Epidermal melanocyte (primary cell): ENCODE data around the gene FCER2.

Experiments
- DNase-seq: peaks from one replicate; pipeline ENCODE4 v3.0.0; 2011; ENCODE audit warnings: low spot score; ENCODE audit not compliant: insufficient read length

Gene FCER2

DNA sequence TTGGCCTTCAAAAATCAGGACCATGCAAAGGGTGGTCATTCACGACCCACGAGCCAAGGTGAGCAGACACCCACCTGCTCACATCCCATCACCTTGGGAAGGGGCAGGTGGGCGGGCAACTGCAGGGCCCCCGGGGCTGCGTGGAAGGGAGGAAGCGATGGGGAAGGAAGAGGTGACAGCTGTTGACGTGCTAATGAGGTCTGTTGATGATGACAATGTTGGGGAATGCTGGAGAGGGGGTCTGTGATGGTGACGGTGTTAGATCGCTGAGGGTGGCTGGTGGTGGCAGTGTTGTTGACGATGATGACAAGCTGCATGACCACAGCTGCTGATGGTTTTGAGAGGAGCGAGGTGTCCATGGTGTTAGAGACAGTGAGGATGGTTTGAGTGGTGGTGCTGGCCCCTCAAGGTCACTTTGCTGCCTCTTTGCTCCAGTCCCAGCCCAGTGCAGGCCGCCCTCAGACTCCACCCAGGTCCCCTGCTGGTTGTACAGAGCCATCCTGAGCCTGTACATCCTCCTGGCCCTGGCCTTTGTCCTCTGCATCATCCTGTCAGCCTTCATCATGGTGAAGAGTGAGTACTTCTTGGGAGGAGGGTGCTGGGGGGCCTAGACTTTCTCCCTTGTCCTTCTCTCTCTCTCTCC, 24.1 kb downstream of the FCER2 start:
- no peak for DNase-seq

DNA sequence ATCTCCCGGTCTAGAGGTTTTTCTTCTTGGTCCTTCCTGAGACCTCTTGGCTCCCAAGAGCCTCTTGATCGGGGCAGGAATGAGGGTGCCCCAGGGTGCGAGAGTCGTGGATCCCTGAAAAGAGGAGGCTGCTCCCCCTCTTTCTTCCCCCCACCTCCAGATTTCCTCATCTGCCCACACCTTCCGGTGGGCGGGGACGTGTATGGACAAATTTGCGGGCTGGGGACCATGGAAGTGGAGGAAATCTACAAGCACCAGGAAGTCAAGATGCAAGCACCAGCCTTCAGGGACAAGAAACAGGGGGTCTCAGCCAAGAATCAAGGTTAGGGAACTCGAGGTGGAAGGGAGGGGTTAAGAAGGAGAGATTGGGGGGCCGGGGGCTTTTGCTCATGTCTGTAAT, 25.1 kb downstream of the FCER2 start, which contains the start of gene MCEMP1:
TSS of gene MCEMP1 (plus strand) at position 237 of the 400 bp plus-strand sequence. CDS start at position 268, 31 bp downstream.
- no peak for DNase-seq

DNA sequence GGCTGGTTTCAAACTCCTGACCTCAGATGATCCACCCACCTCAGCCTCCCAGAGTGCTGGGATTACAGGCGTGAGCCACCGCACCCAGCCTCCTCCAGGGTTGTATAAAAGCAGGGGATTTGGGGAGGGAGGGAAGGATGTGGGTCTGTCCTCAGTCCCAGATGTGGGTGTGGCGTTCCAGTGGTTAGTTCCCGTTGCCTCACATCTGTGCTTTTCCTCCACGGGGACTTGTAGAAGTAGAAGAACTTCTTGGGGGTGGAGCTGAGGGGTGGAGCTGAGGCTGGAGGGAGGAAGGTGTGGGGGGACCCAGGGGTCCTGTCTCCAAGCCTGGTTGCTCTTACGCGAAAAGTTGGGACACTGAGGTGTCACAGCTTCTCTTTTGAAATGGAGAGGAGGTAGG, 25.6 kb downstream of the FCER2 start:
- no peak for DNase-seq

DNA sequence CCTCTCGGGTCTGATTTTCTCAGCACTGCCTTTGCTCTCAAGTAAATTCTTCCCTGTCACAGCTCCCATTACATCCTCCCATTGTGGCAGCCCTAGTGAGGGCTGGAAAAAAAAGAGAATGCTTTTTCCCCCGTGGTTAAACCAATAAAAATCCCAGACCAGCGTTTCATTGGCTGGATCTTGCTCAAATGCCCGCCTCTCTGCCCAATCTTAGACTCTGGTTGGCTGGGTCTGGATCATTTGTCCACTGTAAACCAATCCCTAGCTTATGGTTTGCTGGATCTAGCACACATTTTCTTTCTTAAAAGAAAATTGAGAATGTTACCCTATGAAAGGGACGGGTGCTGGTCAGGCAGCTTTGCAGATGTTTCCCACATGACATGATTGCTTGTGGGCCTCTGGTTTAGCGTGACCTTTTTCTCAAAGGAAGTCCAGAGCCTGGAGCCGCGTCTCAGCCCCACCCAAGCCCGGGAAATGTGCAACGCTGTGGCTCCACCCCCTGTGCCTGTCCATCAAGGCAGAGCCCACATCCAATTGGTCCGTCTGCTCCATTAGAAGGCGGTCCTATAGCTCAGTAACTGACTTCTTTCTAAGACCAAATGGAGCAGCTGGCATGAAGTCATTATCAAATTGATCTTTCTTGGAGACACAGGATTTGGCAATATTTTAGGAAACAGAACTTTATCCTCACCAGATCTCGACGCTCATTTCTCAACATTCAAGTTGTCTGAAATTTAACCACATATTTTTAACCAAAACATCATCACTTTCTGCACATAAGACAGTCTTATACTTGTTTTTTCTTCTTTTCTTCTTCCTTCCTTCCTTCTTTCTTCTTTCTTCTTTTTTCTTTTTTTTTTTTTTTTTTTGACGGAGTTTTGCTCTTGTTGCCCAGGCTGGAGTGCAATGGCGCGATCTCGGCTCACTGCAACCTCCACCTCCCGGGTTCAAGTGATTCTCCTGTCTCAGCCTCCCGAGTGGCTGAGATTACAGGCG, 27.6 kb downstream of the FCER2 start:
- DNase-seq, result peak; percentile 72

DNA sequence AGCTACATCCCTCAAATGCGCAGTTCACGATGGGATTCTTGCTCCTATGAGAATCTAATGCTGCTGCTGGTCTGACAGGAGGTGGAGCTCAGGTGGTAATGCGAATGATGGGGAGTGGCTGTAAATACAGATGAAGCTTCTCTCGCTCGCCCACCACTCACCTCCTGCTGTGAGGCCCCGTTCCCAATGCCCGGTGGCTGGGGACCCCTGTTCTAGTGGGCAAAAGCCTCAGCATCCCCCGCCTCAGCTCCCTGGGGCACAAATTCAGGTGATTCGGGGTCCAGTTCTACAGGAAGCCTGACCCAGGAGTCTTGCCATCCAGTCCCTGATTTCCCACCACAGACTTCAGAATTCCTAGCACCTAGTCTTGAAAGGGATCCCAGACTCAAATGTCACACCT, 29.4 kb downstream of the FCER2 start:
- no peak for DNase-seq

DNA sequence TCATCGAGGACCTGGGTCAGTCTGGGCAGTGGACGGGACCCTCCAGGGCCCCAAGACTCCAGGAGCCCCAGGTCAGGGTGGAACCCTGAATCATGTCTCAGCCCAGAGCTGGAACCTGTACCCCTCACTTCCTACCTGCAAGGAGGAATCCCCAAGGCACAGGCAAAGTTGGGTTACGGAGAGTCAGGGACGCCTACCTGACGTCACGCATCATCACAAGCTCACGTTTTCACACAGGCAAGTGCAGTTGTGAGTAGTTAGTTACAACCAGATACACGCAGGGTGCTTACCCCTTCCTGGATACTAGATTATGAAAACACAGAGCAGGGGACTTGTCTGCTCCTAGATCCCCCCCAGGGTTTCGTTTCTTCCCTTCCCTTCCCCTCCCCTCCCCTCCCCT, 31.1 kb downstream of the FCER2 start:
- no peak for DNase-seq

DNA sequence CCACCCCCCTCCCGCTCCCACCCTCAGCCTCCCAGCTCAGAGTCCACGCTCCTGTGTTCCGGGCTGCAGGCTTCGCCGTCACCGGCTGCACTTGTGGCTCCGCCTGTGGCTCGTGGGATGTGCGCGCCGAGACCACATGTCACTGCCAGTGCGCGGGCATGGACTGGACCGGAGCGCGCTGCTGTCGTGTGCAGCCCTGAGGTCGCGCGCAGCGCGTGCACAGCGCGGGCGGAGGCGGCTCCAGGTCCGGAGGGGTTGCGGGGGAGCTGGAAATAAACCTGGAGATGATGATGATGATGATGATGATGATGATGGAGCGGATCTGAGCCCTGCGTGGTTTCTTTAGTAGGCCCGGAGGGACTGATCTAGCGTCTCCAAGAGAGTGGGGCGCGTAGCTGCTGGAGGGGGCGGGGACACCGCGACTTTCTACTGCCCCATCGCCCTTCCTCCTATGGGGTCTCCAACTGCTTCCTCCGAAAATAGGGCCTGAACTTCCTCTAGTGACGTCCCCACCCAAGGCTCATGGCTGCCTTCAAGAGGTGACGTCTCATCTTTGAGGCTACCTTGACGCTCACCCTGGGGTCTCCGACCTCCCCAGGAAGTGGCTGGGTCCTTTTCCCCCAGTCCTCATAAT, 31.7 kb downstream of the FCER2 start:
- DNase-seq, result no peak

DNA sequence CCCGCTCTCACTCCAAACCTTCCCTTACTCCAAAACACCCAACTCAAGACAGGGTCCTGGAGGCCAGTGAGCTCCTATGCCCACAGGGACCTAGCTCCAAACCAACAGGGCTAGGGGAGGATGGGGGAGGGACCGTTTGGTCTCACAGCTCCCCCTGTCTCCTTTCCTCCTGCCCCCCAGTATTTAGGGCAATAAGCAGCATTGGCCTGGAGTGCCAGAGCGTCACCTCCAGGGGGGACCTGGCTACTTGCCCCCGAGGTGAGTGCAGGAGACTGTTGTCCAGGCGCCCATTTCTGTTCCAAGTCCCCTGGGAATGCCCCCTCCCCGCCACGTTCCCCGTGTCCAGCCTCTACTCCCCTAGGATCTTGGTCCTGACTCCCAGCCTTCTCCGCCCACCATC, 32.3 kb downstream of the FCER2 start:
- no peak for DNase-seq

DNA sequence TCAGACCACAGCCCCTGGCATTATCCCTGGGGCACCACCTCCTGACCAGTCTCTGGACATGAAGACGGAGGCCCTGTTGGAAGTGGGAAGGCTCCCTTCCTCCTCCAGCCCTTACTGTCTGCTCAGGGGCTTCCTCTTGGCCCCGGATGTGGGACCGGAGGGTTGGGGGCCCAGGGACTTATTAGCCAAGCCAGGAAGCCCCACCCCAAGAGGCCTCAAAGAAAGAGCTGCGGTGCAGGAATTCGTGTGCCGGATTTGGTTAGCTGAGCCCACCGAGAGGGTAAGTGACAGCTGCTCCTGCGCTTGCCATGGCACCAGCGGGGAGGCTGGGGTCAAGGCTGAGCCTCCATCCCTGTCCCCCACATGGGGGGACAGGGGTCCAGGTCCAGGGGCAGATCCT, 33.1 kb downstream of the FCER2 start, which contains the start of gene RETN:
TSS of gene RETN (plus strand) at position 208 of the 400 bp plus-strand sequence. CDS start 278 bp downstream, outside the sequence.
- no peak for DNase-seq

DNA sequence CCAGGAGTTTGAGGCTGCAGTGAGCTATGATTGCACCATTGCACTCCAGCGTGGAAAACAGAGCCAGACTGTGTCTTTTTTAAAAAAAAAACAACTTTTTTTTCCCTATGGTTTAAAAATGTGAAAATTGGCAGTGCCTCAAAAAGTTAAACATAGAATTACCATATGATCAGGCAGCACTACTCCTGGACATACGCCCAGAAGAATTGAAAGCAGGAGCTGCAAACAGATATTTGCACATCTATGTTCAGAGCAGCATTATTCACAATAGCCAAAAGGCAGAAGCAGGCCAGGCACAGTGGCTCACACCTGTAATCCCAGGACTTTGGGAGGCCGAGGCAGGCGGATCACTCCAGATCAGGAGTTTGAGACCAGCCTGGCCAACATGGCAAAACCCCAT, 36.9 kb downstream of the FCER2 start:
- no peak for DNase-seq

DNA sequence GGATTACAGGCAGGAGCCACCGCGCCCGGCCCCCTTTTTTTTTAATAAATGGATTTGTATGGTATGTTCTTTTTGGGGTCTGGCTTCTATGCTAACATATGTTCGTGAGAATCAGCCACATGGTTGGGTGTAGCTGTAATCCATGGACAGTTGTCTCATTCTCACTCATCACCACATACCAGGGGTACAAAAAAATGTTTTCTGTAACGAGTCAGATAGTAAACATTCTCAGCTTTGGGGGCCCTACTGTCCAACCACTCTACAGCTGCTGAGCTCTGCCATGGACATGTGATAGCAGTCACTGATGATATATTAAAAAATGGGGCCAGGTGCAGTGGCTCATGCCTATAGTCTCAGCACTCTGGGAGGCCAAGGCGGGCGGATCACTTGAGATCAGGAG, 38.2 kb downstream of the FCER2 start:
- no peak for DNase-seq

DNA sequence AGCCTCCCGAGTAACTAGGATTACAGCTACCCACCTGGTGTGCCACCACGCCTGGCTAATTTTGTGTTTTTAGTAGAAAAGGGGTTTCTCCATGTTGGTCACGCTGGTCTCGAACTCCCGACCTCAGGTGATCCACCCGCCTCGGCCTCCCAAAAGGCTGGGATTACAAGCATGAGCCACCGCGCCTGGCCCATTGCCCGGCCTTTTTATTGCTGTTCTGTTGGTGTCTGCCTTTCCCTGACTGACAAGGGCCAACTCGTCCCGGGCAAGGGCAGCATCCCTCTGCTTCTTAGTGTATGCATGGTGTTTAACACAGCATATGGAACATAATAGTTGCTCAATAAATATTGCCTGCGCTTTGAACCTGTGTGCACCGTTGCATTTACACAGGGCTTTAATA, 39.3 kb downstream of the FCER2 start:
- no peak for DNase-seq

DNA sequence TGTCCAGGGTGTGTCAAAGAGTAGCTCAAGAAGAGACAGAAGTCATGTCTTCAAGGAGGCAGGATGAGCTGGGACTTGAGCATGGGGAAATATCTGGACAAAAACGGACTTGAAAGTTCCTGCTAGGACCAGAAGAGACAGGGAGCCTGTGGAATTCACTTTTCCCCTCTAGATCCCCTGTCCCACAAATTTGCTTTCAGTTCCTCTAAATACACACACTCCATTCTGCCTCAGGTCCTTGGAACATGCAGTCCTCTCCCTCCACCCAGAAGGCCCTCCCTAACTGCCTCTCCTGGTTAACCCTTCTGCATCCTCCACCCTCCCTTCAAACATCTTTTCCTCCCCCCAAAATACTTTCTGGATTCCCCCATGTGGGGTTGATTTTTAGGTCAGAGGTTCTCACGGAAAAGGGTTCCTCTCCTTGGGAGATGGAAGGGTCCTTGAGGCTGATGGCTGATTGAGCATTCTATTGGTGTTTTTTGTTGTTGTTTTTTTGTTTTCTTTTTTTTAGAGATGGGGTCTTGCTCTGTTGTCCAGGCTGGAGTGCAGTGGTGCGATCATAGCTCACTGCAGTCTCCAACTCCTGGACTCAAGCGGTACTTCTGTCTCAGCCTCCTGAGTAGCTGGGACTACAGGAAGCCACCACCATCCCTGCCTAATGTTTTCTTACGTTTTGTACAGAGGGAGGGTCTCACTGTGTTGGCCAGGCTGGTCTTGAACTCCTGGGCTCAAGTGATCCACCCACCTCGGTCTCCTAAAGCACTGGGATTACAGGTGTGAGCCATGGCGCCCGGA, 40.0 kb downstream of the FCER2 start:
- no peak for DNase-seq

DNA sequence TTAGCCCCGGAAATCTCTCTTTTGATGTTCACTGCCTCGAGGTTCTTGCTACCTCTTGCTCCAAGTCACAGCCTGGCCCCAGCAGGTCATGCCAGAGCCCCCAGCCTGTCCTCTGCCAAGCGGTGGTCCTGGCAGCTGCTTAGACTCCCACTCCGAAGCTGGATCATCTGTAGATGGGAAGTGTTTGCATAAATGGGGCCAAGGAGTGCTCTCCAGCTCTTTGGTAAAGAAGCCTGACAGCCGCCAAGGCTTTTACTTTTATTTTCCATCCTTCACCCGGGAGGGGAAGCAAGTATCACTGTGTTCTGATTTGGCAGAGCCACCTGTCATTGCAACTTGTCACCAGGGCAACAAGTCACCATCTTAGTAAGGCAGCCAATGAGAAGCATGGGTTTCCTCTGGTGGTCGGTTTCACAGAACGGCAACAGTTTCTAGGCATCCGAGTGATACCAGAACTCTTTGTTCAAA, 43.7 kb downstream of the FCER2 start:
- no peak for DNase-seq

DNA sequence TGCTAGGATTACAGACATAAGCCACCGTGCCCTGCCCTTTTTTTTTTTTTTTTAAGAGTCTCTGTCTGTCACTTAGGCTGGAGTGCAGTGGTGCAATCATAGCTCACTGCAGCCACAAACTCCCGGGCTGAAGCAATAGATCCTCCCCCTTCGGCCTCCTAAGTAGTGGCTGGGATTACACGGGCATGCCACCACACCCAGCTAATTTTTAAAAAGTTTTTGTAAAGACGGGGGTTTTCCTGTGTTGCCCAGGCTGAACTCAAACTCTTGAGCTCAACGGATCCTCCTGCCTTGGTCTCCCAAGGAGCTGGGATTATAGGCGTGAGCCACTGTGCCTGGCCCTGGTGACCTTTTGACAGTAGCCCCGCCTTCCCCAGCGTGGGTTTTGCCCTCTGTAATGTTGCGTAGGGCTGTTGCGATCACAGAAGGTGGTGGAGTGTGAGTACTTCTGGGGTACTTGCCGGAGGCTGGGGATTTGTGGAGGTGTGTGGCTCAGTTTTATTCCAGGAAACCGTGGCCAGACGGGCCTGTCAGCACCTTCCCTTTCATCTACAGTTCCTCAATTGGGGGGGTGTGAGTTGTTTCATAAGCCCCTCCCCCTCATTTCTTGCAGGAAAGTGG, 44.7 kb downstream of the FCER2 start:
- DNase-seq, result no peak

DNA sequence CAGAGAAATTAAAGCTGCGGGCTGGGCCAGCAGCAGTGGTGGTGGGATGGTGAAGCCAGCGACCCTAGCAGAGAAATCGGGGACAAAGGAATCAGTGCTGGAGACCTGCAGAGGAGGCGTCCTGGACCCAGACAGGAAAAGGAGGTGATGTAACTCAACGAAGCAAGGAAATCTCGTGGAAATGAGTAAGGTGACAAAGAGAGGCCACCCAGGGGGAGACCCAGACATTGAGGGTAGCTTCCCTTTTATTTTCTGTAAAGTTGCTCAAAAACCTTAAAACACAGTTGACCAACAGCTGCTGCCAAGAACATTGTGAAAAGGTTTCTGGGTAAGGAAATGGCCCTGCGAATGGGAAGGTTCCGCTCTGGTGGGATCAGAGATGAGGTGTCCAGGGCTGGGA, 46.4 kb downstream of the FCER2 start:
- DNase-seq, result no peak

DNA sequence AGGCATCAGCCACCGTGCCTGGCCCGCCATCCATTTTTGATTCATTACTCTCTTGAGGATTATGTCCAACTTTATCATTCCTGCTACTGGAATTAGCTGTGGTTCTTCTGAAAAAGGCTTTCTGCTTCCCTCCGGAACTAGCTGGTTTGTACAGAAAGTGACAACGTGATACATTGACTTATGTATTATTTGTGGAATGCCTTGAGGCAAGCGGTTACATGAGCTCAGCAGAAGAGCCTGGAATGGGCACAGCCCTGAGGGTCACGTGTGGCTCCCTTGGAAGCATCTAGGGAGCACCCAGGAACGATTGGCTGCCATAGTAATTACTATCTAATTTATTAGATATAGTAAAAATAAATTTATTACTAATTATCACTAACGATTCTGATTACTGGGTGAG, 47.5 kb downstream of the FCER2 start:
- DNase-seq, result peak; percentile 67

DNA sequence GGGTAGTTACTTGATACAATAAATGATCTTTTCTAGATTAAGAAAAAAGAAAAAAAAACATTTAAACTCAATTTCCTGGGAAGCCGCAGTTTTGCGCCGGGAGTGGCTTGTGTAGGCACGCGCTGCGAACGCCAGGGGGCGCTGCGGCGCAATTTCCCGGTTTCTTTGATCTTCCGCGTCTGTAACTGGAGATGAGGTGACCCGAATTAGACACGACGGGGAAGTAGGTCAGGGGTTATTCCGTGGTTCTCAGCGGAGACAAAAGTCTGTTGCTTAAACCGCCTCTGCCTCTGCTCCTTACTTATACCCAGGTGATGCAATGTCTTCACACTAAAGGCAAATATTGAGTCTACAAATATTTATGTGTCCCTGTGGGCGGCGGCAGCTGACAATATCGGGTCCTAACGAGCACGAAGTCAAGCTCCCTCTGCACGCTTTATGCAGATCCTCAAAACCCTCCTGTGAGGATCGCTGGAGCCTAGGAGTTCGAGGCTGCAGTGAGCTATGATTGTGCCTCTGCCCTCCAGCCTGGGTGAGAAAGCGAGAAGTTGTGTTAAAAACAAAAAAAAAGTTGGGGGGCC, 49.8 kb downstream of the FCER2 start:
- DNase-seq, result peak; percentile 91

DNA sequence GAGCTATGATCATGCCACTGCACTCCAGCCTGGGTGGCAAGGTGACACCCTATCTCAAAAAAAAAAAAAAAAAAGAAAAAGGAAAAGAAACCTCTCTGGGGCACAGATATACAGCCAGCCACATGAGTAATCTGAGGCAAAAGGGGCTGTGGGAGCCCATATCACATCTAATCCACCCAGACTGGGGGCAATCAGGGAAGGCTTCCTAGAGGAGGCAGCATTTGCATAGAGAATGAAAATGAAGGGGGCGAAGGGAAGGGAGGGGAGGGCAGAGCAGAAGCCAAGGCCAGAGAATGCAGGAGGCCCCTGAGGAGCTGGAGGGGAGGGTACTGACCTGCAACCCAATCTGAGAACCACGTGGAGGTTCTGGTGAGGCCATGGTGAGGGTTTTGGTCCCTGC, 51.8 kb downstream of the FCER2 start:
- DNase-seq, result no peak
